Esophagus muscularis mucosa (tissue), 4 donors: ENCODE data around the gene ASTL. TPM values are rescaled to one million over a fixed set of nuclear protein-coding genes. Genes with fewer than 3 reads are reported as not detected.

ENCODE experiments used
- DNase-seq: peaks from one replicate; pipeline ENCODE4 v3.0.0-alpha.2; 2017; ENCODE audit errors: extremely low spot score
- H3K27ac ChIP-seq, 4 donors: fragments of 200-600 bp; sonication (generic); replicated peaks in 1 of 4; 1 replicate in 3 of 4; 2 replicates in 1 of 4; pipeline ENCODE4 v1.5.1; 2016 to 2019; ENCODE audit warnings: mild to moderate bottlenecking in 1 of 4
- H3K27me3 ChIP-seq, 4 donors: fragments of 200-600 bp; sonication (generic); one replicate each; pipeline versions ENCODE4 v1.5.1 to v1.6.0; 2016 to 2019
- H3K36me3 ChIP-seq, 4 donors: fragments of 200-600 bp; sonication (generic); one replicate each; pipeline ENCODE4 v1.5.1; 2016 to 2019
- H3K4me1 ChIP-seq, 4 donors: fragments of 200-600 bp; sonication (generic); one replicate each; pipeline ENCODE4 v1.5.1; 2016 to 2019
- H3K4me3 ChIP-seq, 4 donors: fragments of 200-600 bp; sonication (generic); 1 replicate in 2 of 4; 2 replicates in 2 of 4; pipeline ENCODE4 v1.5.1; 2016 to 2019; ENCODE audit warnings: mild to moderate bottlenecking in 4 of 4, moderate library complexity in 1 of 4
- H3K9me3 ChIP-seq, 4 donors: fragments of 200-600 bp; sonication (generic); 1 replicate in 3 of 4; 2 replicates in 1 of 4; pipeline ENCODE4 v1.5.1; 2016 to 2019
- CTCF ChIP-seq, 3 experiments: fragments of 200-600 bp in 2 of 3; fragments of 450-650 bp in 1 of 3; sonication (generic) in 2 of 3; IDR thresholded peaks; one replicate each; pipeline ENCODE4 v1.5.1; 2017 to 2019; ENCODE audit warnings: antibody characterized with exemption in 3 of 3, mild to moderate bottlenecking in 2 of 3, moderate library complexity in 1 of 3
- EP300 ChIP-seq: sonication (generic); formaldehyde crosslinking; IDR thresholded peaks from one replicate; pipeline ENCODE4 v1.6.1; 2017; ENCODE audit warnings: antibody characterized with exemption
- POLR2A ChIP-seq: fragments of 450-650 bp; IDR thresholded peaks from one replicate; pipeline ENCODE4 v1.6.1; 2017; ENCODE audit warnings: antibody characterized with exemption, moderate library complexity, mild to moderate bottlenecking, low read depth
- POLR2AphosphoS5 ChIP-seq, 2 donors: sonication (generic); formaldehyde crosslinking; IDR thresholded peaks; one replicate each; pipeline ENCODE4 v1.6.1; 2017; ENCODE audit warnings: antibody characterized with exemption in 2 of 2
- WGBS: methylation state at CpG from one replicate; pipeline ENCODE4 v1.1.5; 2018; 5-methylcytosine and 5-hydroxymethylcytosine counted together
- intact Hi-C: fragments of 100-400 bp; cut with DNase I; formaldehyde crosslinking; loops from one replicate; pipeline ENCODE4 v1.15.1; 2023
- total RNA-seq, 4 donors: library from RNA; depleted of rRNA; stranded (reverse); fragments of >200 nt; gene quantifications; one replicate each; pipeline versions ENCODE4 v1.1.0 to v1.2.1, GENCODE V29; 2016

The ASTL gene
- total RNA-seq, 4 donors from 2014 or later = not detected

DNA sequence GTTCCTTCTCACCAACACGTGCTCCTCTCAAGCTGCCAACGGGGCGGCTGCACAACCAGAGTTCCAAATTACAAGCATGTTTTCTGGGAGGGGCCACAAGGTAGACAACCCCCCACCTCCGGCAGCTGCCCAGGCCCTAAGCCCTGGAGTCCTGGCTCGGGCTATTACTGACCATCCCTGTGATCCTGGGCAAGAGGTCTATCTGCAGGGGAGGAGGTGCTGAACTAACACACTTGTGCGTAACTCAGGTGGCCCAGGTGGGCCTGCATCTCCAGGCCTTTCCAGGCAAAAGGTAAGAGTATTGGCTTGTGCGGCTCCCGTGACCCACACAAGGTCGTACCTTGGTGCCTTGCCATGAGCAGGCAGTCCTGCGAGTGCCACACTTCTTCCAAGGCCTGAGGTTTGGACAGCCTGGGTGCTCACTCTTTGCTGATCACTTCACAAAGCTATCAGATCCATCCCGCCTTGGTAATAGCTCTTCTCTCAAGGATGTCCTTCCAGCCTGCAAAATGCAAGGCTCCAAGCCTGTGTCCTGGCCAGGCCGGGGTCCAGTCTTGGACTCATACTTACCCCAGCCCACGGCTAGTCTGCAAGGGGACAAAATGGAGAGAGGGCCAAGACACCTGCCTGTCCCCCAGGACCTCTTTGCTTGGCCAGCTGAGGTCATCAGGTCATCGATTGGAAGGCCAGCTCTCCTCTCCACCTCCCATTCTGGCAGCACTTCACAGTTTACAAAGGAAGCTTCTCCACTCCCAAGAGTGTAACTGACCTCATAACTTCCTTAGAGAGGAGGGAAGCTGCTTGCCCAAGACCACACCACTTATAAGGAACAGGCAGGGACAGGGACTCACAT is 55.9 kb downstream of the ASTL start:
- peaks cover 7 to 23% (median 12%) of the 10 kb centered on the region in 4 donors for H3K4me1 ChIP-seq
- peak overlapping the region in 2 of 4 donors; percentile 26 to 45 for H3K27ac ChIP-seq
- TF ChIP-seq CTCF (IDR thresholded peaks at IDR 0.05) = no peak
- TF ChIP-seq POLR2A = no peak
- TF ChIP-seq EP300 = no peak
- TF ChIP-seq POLR2AphosphoS5 (IDR thresholded peaks at IDR 0.05) = no peak
- no peak overlapping the region for H3K4me3 ChIP-seq
- H3K9me3 ChIP-seq = peaks cover 0 to 7% (median 0%) of the 10 kb centered on the region in 4 donors
- DNase-seq = peak; percentile 90
- intact Hi-C loops = no loop called here
- peaks cover 0 to 9% (median 0%) of the 10 kb centered on the region in 4 donors for H3K27me3 ChIP-seq
- no peaks in the 10 kb centered on the region for H3K36me3 ChIP-seq
- WGBS = 81% methylated on average over 8 of the region's 14 CpGs

- peaks cover 7 to 23% (median 12%) of the 10 kb centered on the region in 4 donors for H3K4me1 ChIP-seq
- 90% methylated on average over 2 of the region's 2 CpGs for WGBS
- no peak for TF ChIP-seq EP300
- TF ChIP-seq POLR2AphosphoS5 (IDR thresholded peaks at IDR 0.05) = no peak
- TF ChIP-seq POLR2A = no peak
- no peak for TF ChIP-seq CTCF (IDR thresholded peaks at IDR 0.05)
These were observed 57.3 kb downstream of the ASTL start for GRCh38 chr2:96081042-96081441.

GRCh38 chr2:96075199-96075771 is 63.0 kb downstream of the ASTL start:
- no peak overlapping the region for H3K27ac ChIP-seq
- peaks cover 0 to 23% (median 22%) of the 10 kb centered on the region in 4 donors for H3K9me3 ChIP-seq
- TF ChIP-seq POLR2A (no peak), CTCF (IDR thresholded peaks at IDR 0.05) (no peak), POLR2AphosphoS5 (IDR thresholded peaks at IDR 0.05) (no peak), EP300 (no peak)
- DNase-seq = peak; percentile 45
- WGBS = 43% methylated on average over 2 of the region's 2 CpGs
- H3K27me3 ChIP-seq = peaks cover 0 to 3% (median 0%) of the 10 kb centered on the region in 4 donors
- H3K36me3 ChIP-seq = no peaks in the 10 kb centered on the region
- intact Hi-C loops = no loop called here
- H3K4me3 ChIP-seq = no peak overlapping the region
- no peaks in the 10 kb centered on the region for H3K4me1 ChIP-seq

More at GRCh38 chr2:96081042-96081441, 57.3 kb downstream of the ASTL start:
- Histone ChIP-seq H3K27me3 (peaks cover 0 to 7% (median 0%) of the 10 kb centered on the region in 4 donors), H3K9me3 (peaks cover 0 to 18% (median 8%) of the 10 kb centered on the region in 4 donors), H3K27ac (no peak overlapping the region), H3K4me3 (no peak overlapping the region), H3K36me3 (no peaks in the 10 kb centered on the region)
- intact Hi-C loops = no loop called here
- no peak for DNase-seq

DNA sequence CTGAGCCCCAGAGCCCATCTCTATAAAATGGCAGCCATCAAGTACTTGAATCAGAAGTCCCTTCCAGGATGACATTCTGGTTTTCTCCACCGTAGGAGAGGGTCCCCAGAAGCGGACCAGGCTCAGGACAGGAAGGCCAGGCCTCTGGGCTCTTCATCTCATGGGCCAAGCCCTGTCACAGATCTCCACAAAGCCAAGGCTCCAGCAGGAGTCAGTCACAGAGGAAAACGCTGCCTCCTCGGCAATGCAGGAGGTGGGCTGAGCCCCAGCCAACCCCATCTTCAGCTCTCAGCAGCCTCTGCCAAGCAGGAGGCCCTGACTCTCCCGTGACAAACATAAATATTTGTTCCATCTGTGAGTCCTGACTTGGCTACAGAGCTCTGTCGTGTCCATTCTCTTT is 64.1 kb downstream of the ASTL start:
- 73% methylated on average over 6 of the region's 6 CpGs for WGBS
- Histone ChIP-seq H3K27ac (no peak overlapping the region), H3K27me3 (peaks cover 0 to 7% (median 0%) of the 10 kb centered on the region in 4 donors), H3K4me1 (no peaks in the 10 kb centered on the region), H3K4me3 (no peak overlapping the region), H3K36me3 (no peaks in the 10 kb centered on the region), H3K9me3 (peaks cover 0 to 23% (median 22%) of the 10 kb centered on the region in 4 donors)
- DNase-seq = peak; percentile 79
- intact Hi-C loops = no loop called here
- TF ChIP-seq EP300 = no peak
- TF ChIP-seq CTCF (IDR thresholded peaks at IDR 0.05) = no peak
- TF ChIP-seq POLR2A = no peak
- no peak for TF ChIP-seq POLR2AphosphoS5 (IDR thresholded peaks at IDR 0.05)
